ENCODE measurements around the gene B9D1. TPM values are rescaled to one million over a fixed set of nuclear protein-coding genes. Genes with fewer than 3 reads are reported as not detected.
A peak's percentile ranks its signal among the peaks of the same experiment; 100 is the strongest.

B9D1 gene
- total and polyA plus RNA-seq, 2 of the 13 experiments (the other 11 are each of a cell fraction or from before 2014, with no cell fraction given): 27.7 to 31.1 TPM

GRCh38 chr17:19317359-19318095, 45.0 kb downstream of the B9D1 start (continued):
- TF ChIP-seq KDM2A (CRISPR knock-in tag; IDR thresholded peaks at IDR 0.05; ENCODE audit: borderline replicate concordance, low read depth): peak; percentile 57; the same call in 1 of the 2 replicates
- TF ChIP-seq MXD4 (CRISPR knock-in tag; IDR thresholded peaks at IDR 0.05): 0 out of 2 replicates have a peak, but pooled peaks have one; percentile 42
- TF ChIP-seq MEIS2 (CRISPR knock-in tag; IDR thresholded peaks at IDR 0.05): 0 out of 2 replicates have a peak, but pooled peaks have one; percentile 39
- TF ChIP-seq ZNF281 (CRISPR knock-in tag; IDR thresholded peaks at IDR 0.05; ENCODE audit: borderline replicate concordance): peak; percentile 61; the same call in 1 of the 2 replicates
- TF ChIP-seq ZNF432 (CRISPR knock-in tag; IDR thresholded peaks at IDR 0.05; ENCODE audit: borderline replicate concordance): no peak
- TF ChIP-seq MEIS1 (CRISPR knock-in tag; IDR thresholded peaks at IDR 0.05; ENCODE audit: borderline replicate concordance): no peak
- no peak for TF ChIP-seq PRMT3 (CRISPR knock-in tag; IDR thresholded peaks at IDR 0.05; ENCODE audit: borderline replicate concordance, low read depth)
- TF ChIP-seq ZNF646 (CRISPR knock-in tag; IDR thresholded peaks at IDR 0.05): no peak
- TF ChIP-seq ZNF275 (CRISPR knock-in tag; IDR thresholded peaks at IDR 0.05; ENCODE audit: borderline replicate concordance): no peak
- TF ChIP-seq MYPOP (CRISPR knock-in tag; IDR thresholded peaks at IDR 0.05): 0 out of 2 replicates have a peak, but pooled peaks have one; percentile 56
- no peak for TF ChIP-seq ZNF343 (CRISPR knock-in tag; IDR thresholded peaks at IDR 0.05)
- no peak for TF ChIP-seq ARHGAP35 (CRISPR knock-in tag; IDR thresholded peaks at IDR 0.05; ENCODE audit: borderline replicate concordance)
- peak; percentile 71; the same call in 1 of the 2 replicates for TF ChIP-seq GABPB1 (CRISPR knock-in tag; IDR thresholded peaks at IDR 0.05)
- no peak for TF ChIP-seq ZNF530 (CRISPR knock-in tag; IDR thresholded peaks at IDR 0.05; ENCODE audit: low read depth)
- TF ChIP-seq RFX1 (IDR thresholded peaks at IDR 0.05): no peak
- no peak for TF ChIP-seq ZNF430 (CRISPR knock-in tag; IDR thresholded peaks at IDR 0.05)
- TF ChIP-seq ZNF672 (CRISPR knock-in tag; IDR thresholded peaks at IDR 0.05): no peak
